Skeletal muscle cell (primary cell): ENCODE measurements around the gene KL.

Source experiments
- DNase-seq: peaks from one replicate; pipeline ENCODE4 v3.0.0-alpha.2; 2010; ENCODE audit warnings: low read depth
- H3K4me3 ChIP-seq: 2 replicates; pipeline ENCODE4 v1.5.1; 2011; ENCODE audit warnings: low read depth, mild to moderate bottlenecking, control low read depth, low read length, moderate library complexity

The KL gene

DNA sequence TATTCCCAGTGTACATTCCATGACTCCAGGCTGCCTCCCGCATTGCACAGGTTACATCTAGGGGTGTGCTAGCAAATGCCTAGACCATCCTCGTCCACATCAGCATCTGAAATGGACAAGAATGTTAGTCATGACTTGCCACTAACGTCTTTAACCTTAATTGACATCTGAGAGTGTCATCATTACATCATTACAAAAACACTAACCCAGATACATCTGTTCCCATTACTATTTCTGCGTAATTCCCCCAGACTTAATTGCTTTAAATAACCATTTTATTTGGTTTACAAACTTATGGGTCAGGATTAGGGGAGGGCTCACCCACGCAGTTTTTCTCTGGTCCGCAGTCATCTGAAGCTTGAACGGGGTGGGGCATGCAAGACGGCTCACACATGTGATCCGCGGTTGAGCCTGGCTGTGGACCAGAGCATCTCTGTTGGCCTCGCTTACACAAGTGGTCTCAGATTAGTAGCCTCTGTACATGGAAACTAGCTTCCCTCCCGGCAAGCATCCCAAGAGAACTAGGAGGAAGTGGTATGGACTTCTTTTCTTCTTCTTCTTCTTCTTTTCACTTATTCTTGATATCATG is 15.9 kb downstream of the KL start:
- DNase-seq = no peak
- no peak overlapping the region for H3K4me3 ChIP-seq

GRCh38 chr13:33033051-33033812 is 17.0 kb downstream of the KL start:
- no peak overlapping the region for H3K4me3 ChIP-seq
- DNase-seq = no peak

GRCh38 chr13:33033986-33034385 is 17.8 kb downstream of the KL start:
- no peak overlapping the region for H3K4me3 ChIP-seq
- DNase-seq = no peak

- no peak for DNase-seq
- H3K4me3 ChIP-seq = no peak overlapping the region
These were observed 18.8 kb downstream of the KL start for GRCh38 chr13:33034882-33035520.

- no peak overlapping the region for H3K4me3 ChIP-seq
- DNase-seq = no peak
These were observed 21.4 kb downstream of the KL start for GRCh38 chr13:33037673-33038072.

DNA sequence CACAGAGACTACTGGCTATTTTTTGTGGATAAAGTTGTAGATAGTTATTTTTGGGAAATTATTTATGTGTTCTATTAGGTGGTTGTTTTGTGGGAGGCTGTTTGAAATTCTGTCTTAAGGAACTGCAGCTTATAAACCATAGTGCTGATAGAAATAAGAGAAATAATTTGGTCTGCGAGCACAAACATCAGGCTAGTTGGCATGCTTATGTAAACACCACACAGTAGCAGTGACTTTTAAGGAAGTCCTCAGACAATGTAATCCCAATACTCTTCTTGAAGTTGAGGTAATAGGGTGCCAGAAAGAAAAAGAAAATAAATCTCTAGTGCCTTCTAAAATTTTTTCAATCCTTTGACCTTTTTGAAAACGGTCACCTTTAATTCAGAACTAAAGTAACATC is 23.9 kb downstream of the KL start:
- H3K4me3 ChIP-seq = no peak overlapping the region
- no peak for DNase-seq

DNA sequence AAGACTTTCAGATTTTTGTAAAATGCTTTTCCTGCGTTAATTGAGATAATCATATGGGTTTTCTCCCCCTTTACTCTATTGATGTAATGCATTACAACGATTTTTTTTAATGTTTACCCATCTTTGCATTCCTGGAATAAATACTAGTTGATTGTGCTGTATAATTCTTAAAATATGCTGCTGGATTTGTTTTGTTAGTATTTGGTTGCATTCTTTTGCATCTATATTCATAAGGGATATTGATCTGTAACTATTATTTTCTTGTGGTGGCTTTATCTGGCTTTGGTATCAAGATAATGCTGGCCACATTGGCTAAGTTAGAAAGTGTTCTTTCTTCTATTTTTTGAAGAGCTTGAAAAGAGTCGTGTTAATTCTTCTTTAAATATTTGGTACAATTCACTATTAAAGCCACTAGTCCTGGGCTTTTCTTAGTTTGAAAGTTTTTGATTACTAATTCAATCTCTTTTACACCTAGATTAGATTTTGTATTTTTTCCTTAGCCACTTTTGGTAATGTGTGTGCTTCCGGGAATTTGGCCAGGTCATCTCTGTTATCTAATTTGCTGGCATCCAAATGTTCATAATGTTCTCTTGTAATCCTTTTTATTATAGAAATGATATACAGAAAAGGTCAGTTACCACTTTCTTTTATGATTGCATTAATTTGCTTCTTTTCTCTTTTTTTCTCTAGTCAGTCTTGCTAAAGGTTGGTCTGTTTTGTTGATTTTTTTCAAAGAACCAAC is 29.8 kb downstream of the KL start:
- no peak overlapping the region for H3K4me3 ChIP-seq
- DNase-seq = no peak

DNA sequence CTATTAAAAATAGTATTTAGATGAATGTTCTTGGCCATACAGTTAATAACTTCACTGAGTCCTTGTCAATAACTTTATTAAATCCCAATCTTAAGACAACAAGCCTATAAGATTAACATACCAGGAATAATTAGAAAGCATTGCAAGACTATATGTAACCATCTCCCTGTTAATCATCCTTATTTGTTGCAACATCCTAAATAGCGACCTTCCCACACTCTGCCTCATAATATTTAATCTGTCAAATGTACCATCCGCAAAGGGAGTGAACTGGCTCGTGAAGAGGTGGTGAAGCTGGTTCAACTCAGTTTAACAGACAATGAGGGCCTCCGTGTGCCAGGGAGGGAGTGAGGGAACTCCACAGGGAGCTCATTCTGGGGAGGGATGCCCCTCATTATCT is 33.9 kb downstream of the KL start:
- H3K4me3 ChIP-seq = no peak overlapping the region
- no peak for DNase-seq

DNA sequence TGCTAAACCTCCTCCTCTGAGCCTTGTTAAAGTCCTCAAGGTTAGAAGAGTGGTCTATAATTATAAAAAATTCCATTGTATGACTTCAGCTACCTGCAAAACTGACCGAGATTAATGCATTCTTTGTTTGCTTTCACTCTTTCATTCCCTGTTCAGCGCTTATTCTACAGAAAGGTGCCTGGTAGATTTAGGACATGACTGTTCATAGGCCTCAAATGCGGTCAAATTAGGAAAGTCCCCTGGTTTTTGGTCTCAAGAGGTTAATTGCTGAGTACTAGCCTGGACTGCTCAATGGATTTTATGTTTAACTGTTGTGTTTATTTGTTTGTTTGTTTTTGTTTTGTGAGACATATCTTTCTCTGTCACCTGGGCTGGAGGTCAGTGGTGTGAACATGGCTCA is 35.4 kb downstream of the KL start:
- DNase-seq = no peak
- H3K4me3 ChIP-seq = no peak overlapping the region

- H3K4me3 ChIP-seq = no peak overlapping the region
- DNase-seq = no peak
These were observed 36.5 kb downstream of the KL start for GRCh38 chr13:33052506-33053280.

DNA sequence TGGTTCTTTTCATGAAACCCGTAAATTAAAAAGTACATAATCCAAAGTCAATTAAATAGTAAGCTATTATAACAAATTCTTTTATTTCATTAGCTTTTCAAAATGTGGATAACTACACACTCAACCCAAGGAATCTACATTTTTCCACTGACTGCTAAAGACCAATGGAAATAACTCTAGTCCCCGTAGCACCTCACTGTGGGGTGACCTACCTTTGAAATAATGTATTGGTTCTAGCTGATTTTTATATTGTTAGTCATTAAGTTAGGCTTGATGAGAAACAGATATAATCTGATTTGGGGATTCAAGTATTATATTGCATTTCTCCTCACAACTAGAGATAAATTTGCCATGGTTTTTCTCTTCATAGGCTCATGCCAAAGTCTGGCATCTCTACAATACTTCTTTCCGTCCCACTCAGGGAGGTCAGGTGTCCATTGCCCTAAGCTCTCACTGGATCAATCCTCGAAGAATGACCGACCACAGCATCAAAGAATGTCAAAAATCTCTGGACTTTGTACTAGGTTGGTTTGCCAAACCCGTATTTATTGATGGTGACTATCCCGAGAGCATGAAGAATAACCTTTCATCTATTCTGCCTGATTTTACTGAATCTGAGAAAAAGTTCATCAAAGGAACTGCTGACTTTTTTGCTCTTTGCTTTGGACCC is 37.3 kb downstream of the KL start:
- H3K4me3 ChIP-seq = no peak overlapping the region
- no peak for DNase-seq

GRCh38 chr13:33057019-33057780 is 41.0 kb downstream of the KL start:
- no peak for DNase-seq
- no peak overlapping the region for H3K4me3 ChIP-seq

- DNase-seq = no peak
- no peak overlapping the region for H3K4me3 ChIP-seq
These were observed 42.6 kb downstream of the KL start for GRCh38 chr13:33058776-33059327.

DNA sequence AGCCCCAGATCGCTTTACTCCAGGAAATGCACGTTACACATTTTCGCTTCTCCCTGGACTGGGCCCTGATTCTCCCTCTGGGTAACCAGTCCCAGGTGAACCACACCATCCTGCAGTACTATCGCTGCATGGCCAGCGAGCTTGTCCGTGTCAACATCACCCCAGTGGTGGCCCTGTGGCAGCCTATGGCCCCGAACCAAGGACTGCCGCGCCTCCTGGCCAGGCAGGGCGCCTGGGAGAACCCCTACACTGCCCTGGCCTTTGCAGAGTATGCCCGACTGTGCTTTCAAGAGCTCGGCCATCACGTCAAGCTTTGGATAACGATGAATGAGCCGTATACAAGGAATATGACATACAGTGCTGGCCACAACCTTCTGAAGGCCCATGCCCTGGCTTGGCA is 44.6 kb downstream of the KL start:
- DNase-seq = no peak
- no peak overlapping the region for H3K4me3 ChIP-seq

GRCh38 chr13:33066329-33066728 is 50.1 kb downstream of the KL start:
- DNase-seq = no peak

GRCh38 chr13:33069365-33069764 is 53.1 kb downstream of the KL start:
- no peak for DNase-seq
- no peak overlapping the region for H3K4me3 ChIP-seq

More at GRCh38 chr13:33066329-33066728, 50.1 kb downstream of the KL start:
- H3K4me3 ChIP-seq = no peak overlapping the region

DNA sequence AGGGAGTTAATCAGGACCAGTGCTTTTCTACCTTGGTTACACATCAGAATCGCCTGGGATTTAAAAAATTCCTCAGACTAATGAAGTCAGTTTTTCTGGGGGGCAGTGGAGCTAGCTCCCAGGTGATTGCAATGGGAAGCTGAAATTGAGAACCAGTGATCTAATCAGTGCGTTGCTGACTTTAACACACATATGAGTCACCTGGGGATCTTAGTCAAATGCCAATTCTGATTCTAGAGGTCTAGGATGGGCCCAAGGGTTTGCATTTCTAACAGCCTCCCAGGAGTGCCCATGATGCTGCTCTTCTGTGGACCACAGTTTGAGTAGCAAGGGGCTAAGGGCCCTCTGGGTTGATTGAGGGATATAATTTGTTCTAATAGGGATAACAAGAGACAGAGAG is 54.5 kb downstream of the KL start:
- no peak overlapping the region for H3K4me3 ChIP-seq
- no peak for DNase-seq

DNA sequence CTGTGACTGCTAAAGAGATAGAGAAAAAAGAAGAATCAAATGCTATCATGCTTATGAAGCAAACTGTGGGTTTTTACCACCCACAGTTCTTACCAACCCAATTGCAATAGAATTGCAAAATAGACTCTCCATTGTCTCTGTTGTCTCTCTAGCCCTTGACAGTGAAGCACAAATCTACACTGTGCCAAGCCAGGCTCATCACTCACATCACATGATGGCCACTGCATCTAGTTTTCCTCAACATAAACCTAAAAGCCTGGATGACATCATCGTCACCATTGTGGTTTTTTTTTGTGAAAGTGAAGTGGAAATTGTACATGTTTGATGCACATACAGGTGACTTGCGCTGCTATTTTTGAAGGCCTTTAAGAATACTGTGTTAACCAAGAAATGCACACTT is 56.1 kb downstream of the KL start:
- H3K4me3 ChIP-seq = no peak overlapping the region
- no peak for DNase-seq
